Parathyroid adenoma (tissue), 2 donors: ENCODE data around the gene HAPLN3.

Source experiments
- H2AFZ ChIP-seq: fragments of 300-600 bp; sonication (generic); one replicate; pipeline ENCODE4 v1.7.0; 2017; ENCODE audit warnings: antibody characterized with exemption, mild to moderate bottlenecking
- H3K27ac ChIP-seq: fragments of 300-600 bp; sonication (generic); one replicate; pipeline ENCODE4 v1.7.0; 2017
- H3K27me3 ChIP-seq: fragments of 300-600 bp; sonication (generic); one replicate; pipeline ENCODE4 v1.7.0; 2017; ENCODE audit warnings: low read length; ENCODE audit not compliant: control insufficient read depth, insufficient read depth
- H3K36me3 ChIP-seq: fragments of 300-600 bp; sonication (generic); one replicate; pipeline ENCODE4 v1.7.0; 2017; ENCODE audit warnings: low read length; ENCODE audit not compliant: control insufficient read depth, insufficient read depth
- H3K4me1 ChIP-seq: fragments of 300-600 bp; sonication (generic); one replicate; pipeline ENCODE4 v1.7.0; 2017; ENCODE audit warnings: control low read depth
- H3K4me2 ChIP-seq: fragments of 300-600 bp; sonication (generic); one replicate; pipeline ENCODE4 v1.7.0; 2017; ENCODE audit warnings: low read length
- H3K4me3 ChIP-seq: fragments of 300-600 bp; sonication (generic); one replicate; pipeline ENCODE4 v1.7.0; 2017; ENCODE audit warnings: low read depth, low read length
- H3K79me2 ChIP-seq: fragments of 300-600 bp; sonication (generic); one replicate; pipeline ENCODE4 v1.7.0; 2017; ENCODE audit warnings: control low read depth
- H3K9ac ChIP-seq: fragments of 300-600 bp; sonication (generic); one replicate; pipeline ENCODE4 v1.7.0; 2017; ENCODE audit warnings: mild to moderate bottlenecking
- H3K9me3 ChIP-seq: fragments of 300-600 bp; sonication (generic); one replicate; pipeline ENCODE4 v1.7.0; 2017; ENCODE audit warnings: low read length; ENCODE audit not compliant: control insufficient read depth
- CTCF ChIP-seq: fragments of 300-600 bp; sonication (generic); IDR thresholded peaks from one replicate; pipeline ENCODE4 v1.7.0; 2017; ENCODE audit warnings: antibody characterized with exemption, mild to moderate bottlenecking
- donor health status: primary hyperparathyroidism.

The HAPLN3 gene

DNA sequence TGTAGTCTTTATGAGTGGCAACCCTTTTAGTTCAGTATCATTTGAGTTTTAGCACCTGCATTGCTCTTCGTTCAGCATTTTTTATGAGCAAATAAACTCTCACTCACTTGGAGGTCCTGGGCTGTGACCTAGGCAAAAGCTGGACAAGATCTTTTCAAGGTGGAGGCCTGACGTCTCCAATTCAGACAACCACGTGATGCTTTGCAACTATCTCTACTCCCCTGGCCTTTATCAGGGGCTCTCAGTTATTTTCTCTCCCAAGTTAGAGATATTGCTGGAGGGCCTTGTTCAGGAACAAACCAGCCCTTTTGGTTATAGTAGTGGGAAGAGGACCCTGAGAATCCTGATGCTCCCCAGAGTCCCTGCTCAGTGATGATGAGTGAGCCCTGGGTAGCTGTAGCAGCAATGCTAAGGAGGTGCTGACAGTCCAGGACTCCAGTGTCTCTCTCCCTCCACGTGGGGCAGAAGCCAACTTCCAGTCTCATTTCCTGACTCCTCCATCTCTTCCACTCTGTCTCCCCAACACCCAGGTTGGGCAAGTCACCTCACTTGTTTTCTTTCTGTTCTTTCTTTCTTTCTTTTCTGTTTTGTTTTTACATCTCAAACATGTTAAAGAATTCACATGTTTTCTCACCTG, 30.4 kb downstream of the HAPLN3 start:
- Histone ChIP-seq H3K9me3 (no peaks in the 10 kb centered on the region), H3K27ac (no peak overlapping the region), H3K4me1 (no peaks in the 10 kb centered on the region), H3K4me2 (no peak overlapping the region), H3K27me3 (no peaks in the 10 kb centered on the region), H3K36me3 (no peaks in the 10 kb centered on the region), H3K4me3 (no peak overlapping the region), H3K79me2 (no peaks in the 10 kb centered on the region), H2AFZ (no peak overlapping the region), H3K9ac (no peak overlapping the region)
- TF ChIP-seq CTCF, result no peak

DNA sequence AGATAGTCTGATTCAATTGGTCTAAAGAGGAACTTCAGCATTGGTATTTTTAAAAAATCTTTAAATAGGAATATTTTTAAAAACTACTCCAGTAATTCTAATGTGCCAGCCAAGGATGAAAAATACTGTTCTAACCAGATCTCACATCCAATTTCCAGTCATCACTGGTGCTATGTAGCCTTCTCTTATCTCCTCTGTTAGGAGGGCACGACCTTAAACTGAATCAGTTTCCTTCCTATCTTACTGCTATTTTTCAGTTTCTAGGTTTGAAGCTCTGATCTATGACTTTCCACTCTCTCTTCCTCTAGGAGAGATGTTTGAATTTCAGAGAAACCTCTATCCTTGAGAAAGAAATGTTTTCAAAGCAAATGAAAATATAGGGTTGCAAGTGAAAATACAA, 31.9 kb downstream of the HAPLN3 start:
- no peaks in the 10 kb centered on the region for H3K9me3 ChIP-seq
- no peak overlapping the region for H2AFZ ChIP-seq
- TF ChIP-seq CTCF, result no peak
- no peak overlapping the region for H3K4me3 ChIP-seq
- H3K27ac ChIP-seq, result no peak overlapping the region
- H3K36me3 ChIP-seq, result no peaks in the 10 kb centered on the region
- H3K27me3 ChIP-seq, result no peaks in the 10 kb centered on the region
- no peak overlapping the region for H3K4me2 ChIP-seq
- H3K4me1 ChIP-seq, result no peaks in the 10 kb centered on the region
- no peaks in the 10 kb centered on the region for H3K79me2 ChIP-seq
- no peak overlapping the region for H3K9ac ChIP-seq

DNA sequence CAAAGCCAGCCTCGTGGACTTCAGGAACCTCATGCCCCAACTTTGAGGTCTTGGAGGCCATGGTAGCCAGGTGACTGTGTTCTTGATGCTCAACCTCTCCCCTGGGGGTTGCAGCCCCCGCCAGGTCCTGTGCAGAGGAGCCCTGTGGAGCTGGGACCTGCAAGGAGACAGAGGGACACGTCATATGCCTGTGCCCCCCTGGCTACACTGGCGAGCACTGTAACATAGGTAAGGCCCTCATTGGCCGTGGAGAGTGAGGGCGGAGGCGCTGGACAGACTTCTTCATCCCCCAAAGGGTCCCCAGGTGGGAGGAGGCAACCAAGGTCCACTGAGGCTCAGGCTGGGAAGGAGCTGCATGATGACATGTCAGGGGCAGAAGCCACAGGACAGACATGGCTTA, 35.1 kb downstream of the HAPLN3 start:
- H3K9ac ChIP-seq, result no peak overlapping the region
- no peaks in the 10 kb centered on the region for H3K9me3 ChIP-seq
- TF ChIP-seq CTCF, result no peak
- H3K79me2 ChIP-seq, result no peaks in the 10 kb centered on the region
- H2AFZ ChIP-seq, result no peak overlapping the region
- no peak overlapping the region for H3K4me2 ChIP-seq
- H3K4me1 ChIP-seq, result no peaks in the 10 kb centered on the region
- no peaks in the 10 kb centered on the region for H3K27me3 ChIP-seq
- no peak overlapping the region for H3K27ac ChIP-seq
- H3K4me3 ChIP-seq, result no peak overlapping the region
- H3K36me3 ChIP-seq, result no peaks in the 10 kb centered on the region

- no peaks in the 10 kb centered on the region for H3K79me2 ChIP-seq
- H3K4me3 ChIP-seq, result no peak overlapping the region
- no peaks in the 10 kb centered on the region for H3K4me1 ChIP-seq
- H3K27ac ChIP-seq, result no peak overlapping the region
- H3K4me2 ChIP-seq, result no peak overlapping the region
- H3K9ac ChIP-seq, result no peak overlapping the region
- H3K9me3 ChIP-seq, result no peaks in the 10 kb centered on the region
- H2AFZ ChIP-seq, result no peak overlapping the region
- H3K36me3 ChIP-seq, result no peaks in the 10 kb centered on the region
- no peak for TF ChIP-seq CTCF
- H3K27me3 ChIP-seq, result no peaks in the 10 kb centered on the region
Observed at GRCh38 chr15:88859550-88859949, 35.8 kb downstream of the HAPLN3 start.

GRCh38 chr15:88858934-88859333, 36.4 kb downstream of the HAPLN3 start:
- Histone ChIP-seq H3K9ac (no peak overlapping the region), H3K36me3 (no peaks in the 10 kb centered on the region), H3K4me3 (no peak overlapping the region), H3K4me2 (no peak overlapping the region), H2AFZ (no peak overlapping the region), H3K79me2 (no peaks in the 10 kb centered on the region), H3K27me3 (no peaks in the 10 kb centered on the region), H3K4me1 (no peaks in the 10 kb centered on the region), H3K27ac (no peak overlapping the region), H3K9me3 (no peaks in the 10 kb centered on the region)
- no peak for TF ChIP-seq CTCF
